CD4-positive, alpha-beta T cell treated with Interleukin-15 for 4 hours (primary cell): Measurements from ENCODE around the gene ZIK1.

Source experiments
- DNase-seq: peaks from one replicate; pipeline ENCODE4 v3.0.0-alpha.2; 2020; ENCODE audit warnings: low spot score

ZIK1 gene

DNA sequence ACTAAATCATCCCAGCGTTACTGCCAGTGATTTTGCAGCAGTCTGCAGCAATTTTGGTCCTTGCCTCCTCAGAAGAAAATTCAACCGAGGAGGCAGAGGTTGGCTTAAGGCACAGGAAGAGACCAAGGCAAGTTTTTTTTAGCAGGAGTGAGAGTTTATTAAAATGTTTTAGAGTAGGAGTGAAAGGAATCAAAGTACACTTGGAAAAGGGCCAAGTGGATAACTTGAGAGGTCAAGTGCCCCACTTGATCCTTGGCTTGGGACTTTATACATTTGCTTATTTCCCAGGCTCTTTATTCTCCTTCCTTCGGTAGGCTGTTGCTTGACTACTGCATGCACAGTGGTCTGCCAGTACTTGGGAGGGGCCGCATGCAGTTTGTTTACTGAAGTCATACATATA, 27.2 kb downstream of the ZIK1 start:
- DNase-seq = no peak

DNA sequence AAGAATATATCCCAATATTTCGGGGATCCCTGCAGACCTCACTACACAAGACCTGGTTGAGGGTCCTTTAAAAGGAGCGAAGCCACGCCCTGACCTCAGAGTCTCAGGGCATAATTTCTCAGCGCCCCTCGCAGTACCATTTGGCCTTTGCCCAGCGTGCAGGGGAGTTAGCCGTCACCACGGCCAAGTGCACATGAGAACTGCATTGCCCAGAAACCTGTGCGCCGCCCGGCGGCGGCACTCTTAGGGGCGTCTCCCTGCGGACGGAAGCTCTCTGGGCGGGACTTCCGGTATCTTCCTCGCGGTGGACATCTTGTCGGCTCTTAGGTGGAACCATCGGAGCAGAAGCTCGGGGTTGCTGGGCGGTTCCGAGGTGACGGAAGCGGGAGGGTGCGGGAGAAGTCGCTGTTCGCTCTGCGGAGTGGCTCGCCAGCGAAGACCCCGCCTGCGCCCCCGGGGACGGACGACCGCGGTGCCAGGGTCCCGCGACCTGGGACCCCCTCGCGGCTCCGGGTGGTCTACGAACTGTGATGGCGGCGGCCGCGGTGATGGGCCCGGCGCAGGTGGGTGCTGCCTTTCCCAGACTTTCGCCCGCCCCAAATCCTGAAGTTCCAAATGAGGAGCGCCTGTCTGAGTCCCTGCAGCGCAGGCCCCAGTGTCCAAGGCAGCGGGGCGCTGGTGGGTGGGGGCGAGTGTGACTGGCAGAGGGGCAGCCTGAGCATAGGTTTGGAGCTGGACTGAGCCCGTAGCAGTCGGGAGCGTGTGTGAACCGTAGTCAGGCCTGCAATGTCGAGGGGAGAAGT, 30.2 kb downstream of the ZIK1 start, which contains the start of gene ZNF134:
Gene ZNF134, plus strand, starts transcription at position 302 of the 803 bp plus-strand sequence. CDS start 5,227 bp downstream, outside the sequence.
- peak; percentile 91 for DNase-seq

DNA sequence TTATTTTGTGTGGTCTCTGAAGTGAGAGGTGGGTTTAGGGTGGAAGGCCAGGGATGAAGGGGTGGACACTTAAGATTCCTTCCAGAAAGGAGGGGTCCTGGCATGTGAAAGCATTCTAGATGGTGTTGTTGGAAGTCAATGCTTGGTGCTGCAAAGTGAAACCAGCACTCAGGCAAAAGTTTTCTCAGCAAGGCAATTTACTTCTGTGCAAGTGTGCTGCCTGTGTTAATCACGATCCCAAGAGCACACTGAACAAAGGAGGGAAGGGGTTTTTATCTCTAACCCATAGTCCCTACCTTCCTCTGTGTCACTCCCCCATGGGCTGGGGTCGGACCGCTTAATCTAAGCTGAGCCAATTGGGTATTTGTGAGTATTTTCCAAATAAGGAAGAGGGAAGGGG, 31.4 kb downstream of the ZIK1 start:
- DNase-seq = no peak

DNA sequence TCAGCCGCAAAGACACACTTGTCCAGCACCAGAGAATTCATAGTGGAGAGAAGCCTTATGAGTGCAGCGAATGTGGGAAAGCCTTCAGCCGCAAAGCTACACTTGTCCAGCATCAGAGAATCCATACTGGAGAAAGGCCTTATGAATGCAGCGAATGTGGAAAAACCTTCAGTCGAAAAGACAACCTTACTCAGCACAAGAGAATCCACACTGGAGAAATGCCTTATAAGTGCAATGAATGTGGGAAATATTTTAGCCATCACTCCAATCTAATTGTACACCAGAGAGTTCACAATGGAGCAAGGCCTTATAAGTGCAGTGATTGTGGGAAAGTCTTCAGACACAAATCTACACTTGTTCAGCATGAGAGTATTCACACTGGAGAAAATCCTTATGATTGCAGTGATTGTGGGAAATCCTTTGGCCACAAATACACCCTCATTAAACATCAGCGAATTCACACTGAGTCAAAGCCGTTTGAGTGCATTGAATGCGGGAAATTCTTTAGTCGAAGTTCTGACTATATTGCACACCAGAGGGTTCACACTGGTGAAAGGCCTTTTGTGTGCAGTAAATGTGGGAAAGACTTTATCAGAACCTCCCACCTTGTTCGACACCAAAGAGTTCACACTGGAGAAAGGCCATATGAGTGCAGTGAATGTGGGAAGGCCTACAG, 36.9 kb downstream of the ZIK1 start:
- no peak for DNase-seq

DNA sequence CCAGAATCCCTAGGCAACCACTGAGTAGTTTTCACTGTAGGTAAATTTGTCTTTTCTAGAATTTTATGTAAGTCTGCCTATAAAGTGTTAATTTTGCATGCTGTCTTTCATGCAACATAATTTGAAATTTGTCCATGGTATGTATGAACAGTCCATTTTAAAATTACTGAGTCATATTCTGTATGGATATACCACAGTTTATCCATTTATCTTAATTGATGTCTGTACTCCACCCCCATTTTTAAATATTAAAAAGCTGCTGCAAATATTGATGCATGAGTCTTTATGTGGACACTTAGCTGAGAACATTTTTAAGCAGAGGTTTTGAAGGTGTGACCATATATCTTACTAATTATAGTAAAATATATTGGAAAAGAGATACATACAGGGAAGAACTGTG, 39.1 kb downstream of the ZIK1 start:
- DNase-seq = no peak

DNA sequence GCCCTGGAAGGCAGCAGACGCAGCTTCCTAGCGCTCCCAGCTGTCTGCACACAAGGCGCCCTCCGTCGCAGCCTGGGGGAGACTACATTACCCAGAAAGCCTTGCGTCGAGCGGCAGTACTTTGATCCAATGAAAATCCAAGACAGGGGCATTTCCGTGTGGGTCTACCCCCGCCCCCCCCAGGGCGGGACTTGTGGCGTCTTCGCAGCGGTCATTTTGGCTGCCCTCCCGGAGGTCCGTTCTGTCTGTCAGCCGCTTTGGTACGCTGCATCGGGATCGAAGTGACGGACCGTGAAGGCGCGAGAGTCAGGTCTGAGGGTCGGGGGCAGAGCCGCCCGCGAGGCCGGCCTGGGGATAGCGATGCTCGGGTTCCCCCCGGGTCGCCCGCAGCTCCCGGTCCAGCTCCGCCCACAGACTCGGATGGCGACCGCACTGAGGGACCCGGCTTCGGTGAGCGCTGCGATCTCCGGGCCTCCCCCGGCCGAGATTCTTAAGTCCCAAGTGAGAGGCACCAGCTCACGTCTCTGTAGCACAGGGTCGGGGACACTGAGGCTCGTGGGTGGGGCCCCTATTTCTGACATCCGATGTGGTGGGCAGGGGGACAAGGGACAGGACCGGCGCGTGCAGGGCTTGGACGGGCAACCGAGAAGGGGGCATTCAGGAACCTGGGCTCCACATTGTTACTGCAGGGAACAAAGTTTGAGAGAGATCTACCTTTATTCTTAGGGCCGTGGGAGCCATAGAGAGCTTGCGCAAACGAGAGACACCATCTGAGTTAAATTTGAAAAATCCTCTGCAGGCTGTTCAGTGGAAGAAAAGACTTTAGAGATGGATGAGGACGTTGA, 49.3 kb downstream of the ZIK1 start, which contains the start of gene ZNF211:
Gene ZNF211, plus strand, starts transcription at position 182 of the 845 bp plus-strand sequence. Its CDS starts 179 bp downstream, at position 361.
- peak; percentile 91 for DNase-seq

DNA sequence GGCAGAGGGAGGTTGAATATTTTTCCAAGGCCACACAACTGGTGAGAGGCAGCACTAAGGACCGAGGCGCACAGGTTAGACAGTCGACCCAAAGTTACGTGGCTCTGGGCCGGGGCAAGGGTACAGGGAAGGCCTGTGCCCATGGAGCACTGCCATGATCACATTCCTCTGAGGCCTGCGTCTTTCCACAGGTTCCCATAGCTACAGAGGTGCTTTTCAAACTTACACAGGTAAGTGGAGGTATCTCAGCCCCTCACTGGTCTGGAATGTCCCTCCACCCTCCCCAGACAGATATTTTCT, 49.8 kb downstream of the ZIK1 start:
- DNase-seq = no peak

DNA sequence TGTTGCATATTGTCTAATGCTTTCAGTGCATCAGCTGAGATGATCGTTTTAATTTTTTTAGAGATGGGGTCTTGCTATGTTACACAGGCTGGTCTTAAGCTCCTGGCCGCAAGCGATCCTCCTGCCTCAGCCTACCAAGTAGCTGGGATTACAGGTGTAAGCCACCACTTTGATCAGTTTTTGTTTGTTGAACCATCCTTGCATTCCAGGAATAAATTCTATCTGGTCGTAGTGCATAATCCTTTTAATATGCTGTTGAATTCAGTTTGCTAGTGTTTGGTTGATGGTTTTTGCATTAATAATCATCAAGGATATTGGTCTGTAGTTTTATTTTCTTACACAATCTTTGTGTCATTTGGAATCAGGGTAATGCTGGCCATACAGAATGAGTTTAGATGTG, 53.4 kb downstream of the ZIK1 start:
- DNase-seq = no peak

DNA sequence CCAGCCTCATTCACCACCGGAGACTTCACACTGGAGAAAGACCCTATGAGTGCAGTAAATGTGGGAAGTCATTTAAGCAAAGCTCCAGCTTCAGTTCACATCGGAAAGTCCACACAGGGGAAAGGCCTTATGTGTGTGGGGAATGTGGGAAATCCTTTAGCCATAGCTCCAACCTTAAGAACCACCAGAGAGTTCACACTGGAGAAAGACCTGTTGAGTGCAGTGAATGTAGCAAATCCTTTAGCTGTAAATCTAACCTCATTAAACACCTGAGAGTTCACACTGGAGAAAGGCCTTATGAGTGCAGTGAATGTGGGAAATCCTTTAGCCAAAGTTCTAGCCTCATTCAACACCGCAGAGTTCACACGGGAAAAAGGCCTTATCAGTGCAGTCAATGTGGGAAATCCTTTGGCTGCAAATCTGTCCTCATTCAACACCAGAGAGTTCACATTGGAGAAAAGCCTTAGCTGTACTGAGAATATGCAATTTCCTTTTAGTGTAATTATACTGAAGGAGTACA, 57.8 kb downstream of the ZIK1 start:
- no peak for DNase-seq

DNA sequence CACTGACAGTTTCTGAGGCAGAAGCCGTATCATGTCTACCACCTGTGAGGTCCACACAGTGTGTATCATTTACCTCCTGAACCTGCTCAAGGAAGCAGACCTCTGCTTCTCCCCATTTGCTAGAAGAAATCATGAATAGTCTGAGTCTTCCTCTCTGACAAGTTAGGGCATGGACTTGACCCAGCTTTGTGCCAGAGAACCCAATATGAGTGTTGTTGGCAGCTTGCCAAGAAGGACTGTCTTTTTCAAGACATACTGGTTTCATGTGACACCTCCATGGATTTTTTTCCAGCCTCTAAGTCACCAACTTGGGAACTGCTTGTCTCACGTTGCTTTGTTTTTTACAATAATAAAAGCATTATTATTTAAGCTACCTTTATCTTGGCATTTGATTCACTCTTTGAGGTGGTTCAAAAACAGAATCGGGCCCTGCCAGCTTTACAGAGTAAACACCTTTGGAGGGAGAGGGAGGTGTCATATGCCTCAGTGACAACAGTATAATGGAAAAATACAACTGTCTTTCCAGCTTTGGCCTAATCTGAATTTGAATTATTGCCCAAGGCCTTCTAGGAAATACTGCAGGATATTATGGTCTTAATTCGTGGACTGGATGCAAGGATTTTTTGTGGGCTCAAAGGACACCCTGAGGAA, 58.6 kb downstream of the ZIK1 start:
- DNase-seq = no peak
